22Rv1 (cell line): ENCODE measurements around the gene GUCY1B1.

Experiments
- H3K27ac ChIP-seq: fragments of 450-650 bp; 2 replicates; pipeline ENCODE4 v1.5.1; 2017
- CTCF ChIP-seq: fragments of 450-650 bp; IDR thresholded peaks from 2 replicates; pipeline ENCODE4 v1.5.1; 2017; ENCODE audit warnings: mild to moderate bottlenecking
- ZFX ChIP-seq: fragments of 450-650 bp; IDR thresholded peaks from 2 replicates; pipeline ENCODE4 v1.6.1; 2017; ENCODE audit warnings: antibody characterized with exemption, borderline replicate concordance

Gene GUCY1B1

GRCh38 chr4:155818639-155819038 is 59.8 kb downstream of the GUCY1B1 start:
- no peak overlapping the region for H3K27ac ChIP-seq
- TF ChIP-seq CTCF (no peak), ZFX (no peak)

GRCh38 chr4:155819066-155819465 is 60.2 kb downstream of the GUCY1B1 start:
- no peak overlapping the region for H3K27ac ChIP-seq
- TF ChIP-seq ZFX (no peak), CTCF (no peak)

- H3K27ac ChIP-seq, result no peak overlapping the region
- TF ChIP-seq ZFX (no peak), CTCF (no peak)
These were observed 62.2 kb downstream of the GUCY1B1 start for GRCh38 chr4:155820887-155821518.

- TF ChIP-seq ZFX (no peak), CTCF (no peak)
- no peak overlapping the region for H3K27ac ChIP-seq
These were observed 63.8 kb downstream of the GUCY1B1 start for GRCh38 chr4:155822572-155822971.

- no peak overlapping the region for H3K27ac ChIP-seq
- TF ChIP-seq ZFX, result no peak
- no peak for TF ChIP-seq CTCF
These were observed 69.8 kb downstream of the GUCY1B1 start for GRCh38 chr4:155828628-155829027.

GRCh38 chr4:155832664-155833063 is 73.8 kb downstream of the GUCY1B1 start:
- H3K27ac ChIP-seq, result no peak overlapping the region
- TF ChIP-seq CTCF (no peak), ZFX (no peak)

GRCh38 chr4:155837203-155837796 is 78.5 kb downstream of the GUCY1B1 start:
- TF ChIP-seq CTCF (no peak), ZFX (no peak)

More at GRCh38 chr4:155837203-155837796, 78.5 kb downstream of the GUCY1B1 start:
- H3K27ac ChIP-seq, result no peak overlapping the region
